Smooth muscle cell (in vitro differentiated cells): ENCODE data around the gene STIMATE. TPM values are rescaled to one million over a fixed set of nuclear protein-coding genes. Genes with fewer than 3 reads are reported as not detected.

ENCODE experiments used
- DNase-seq: peaks from one replicate; lab custom pipeline; 2025; ENCODE audit not compliant: unreplicated experiment; lab: John Stamatoyannopoulos, UW
- H2AFZ ChIP-seq: fragments of 200-600 bp; sonication (generic); 2 replicates; pipeline ENCODE4 v1.6.0; 2016; ENCODE audit warnings: antibody characterized with exemption, low read depth, mild to moderate bottlenecking
- H3F3A ChIP-seq: fragments of 200-600 bp; sonication (generic); 2 replicates; pipeline ENCODE4 v1.6.0; 2017; ENCODE audit warnings: antibody characterized with exemption, low read depth
- H3K27ac ChIP-seq: fragments of 200-600 bp; sonication (generic); 2 replicates; pipeline ENCODE4 v1.5.1; 2016; ENCODE audit warnings: low read depth, mild to moderate bottlenecking
- H3K27me3 ChIP-seq: fragments of 200-600 bp; sonication (generic); 2 replicates; pipeline ENCODE4 v1.6.1; 2016; ENCODE audit warnings: low read depth, mild to moderate bottlenecking
- H3K36me3 ChIP-seq: fragments of 200-600 bp; sonication (generic); 2 replicates; pipeline ENCODE4 v1.5.1; 2016; ENCODE audit warnings: low read depth
- H3K4me1 ChIP-seq: fragments of 200-600 bp; sonication (generic); 2 replicates; pipeline ENCODE4 v1.5.1; 2016; ENCODE audit warnings: low read depth
- H3K4me2 ChIP-seq: fragments of 200-600 bp; sonication (generic); 2 replicates; pipeline ENCODE4 v1.6.0; 2016; ENCODE audit warnings: mild to moderate bottlenecking
- H3K4me3 ChIP-seq: fragments of 200-600 bp; sonication (generic); 2 replicates; pipeline ENCODE4 v1.5.1; 2016; ENCODE audit warnings: mild to moderate bottlenecking
- H3K79me2 ChIP-seq: fragments of 200-600 bp; sonication (generic); 2 replicates; pipeline ENCODE4 v1.6.0; 2016; ENCODE audit warnings: low read depth, mild to moderate bottlenecking
- H3K9ac ChIP-seq: fragments of 200-600 bp; sonication (generic); 2 replicates; pipeline ENCODE4 v1.6.0; 2016; ENCODE audit warnings: low read depth
- H3K9me3 ChIP-seq: fragments of 200-600 bp; sonication (generic); replicated peaks from 2 replicates; pipeline ENCODE4 v1.5.1; 2016; ENCODE audit warnings: low read depth
- H4K20me1 ChIP-seq: fragments of 200-600 bp; sonication (generic); 2 replicates; pipeline ENCODE4 v1.6.0; 2016; ENCODE audit warnings: low read depth
- CTCF ChIP-seq: fragments of 200-600 bp; sonication (generic); IDR thresholded peaks from 2 replicates; pipeline ENCODE4 v1.5.1; 2017; ENCODE audit warnings: borderline replicate concordance, mild to moderate bottlenecking, antibody characterized with exemption; ENCODE audit not compliant: insufficient read depth, poor library complexity, severe bottlenecking
- WGBS: methylation state at CpG from one replicate; pipeline ENCODE4 v1.1.7; 2016; ENCODE audit warnings: low lambda C conversion rate; 5-methylcytosine and 5-hydroxymethylcytosine counted together
- polyA plus RNA-seq: library from polyadenylated mRNA; unstranded; fragments of >200 nt; fragmentation: Nextera tagmentation; extraction: Ambion mirVana; gene quantifications from 2 replicates; pipeline ENCODE4 v1.2.1, GENCODE V29; 2016
- total RNA-seq: library from RNA; depleted of rRNA; stranded (reverse); fragments of >200 nt; gene quantifications from 2 replicates; pipeline ENCODE4 v1.2.3, GENCODE V29; 2014

Gene STIMATE
- total and polyA plus RNA-seq, 2 experiments from 2014 or later = 12.8 to 18.1 TPM

- Histone ChIP-seq H3K79me2 (no peaks in the 10 kb centered on the region), H3K4me3 (no peak overlapping the region), H3K4me1 (no peaks in the 10 kb centered on the region), H3K9ac (no peak overlapping the region), H3F3A (no peaks in the 10 kb centered on the region), H3K9me3 (no peaks in the 10 kb centered on the region), H3K4me2 (no peak overlapping the region), H3K27me3 (peaks cover 5% of the 10 kb centered on the region), H4K20me1 (no peaks in the 10 kb centered on the region), H3K27ac (no peak overlapping the region), H2AFZ (no peak overlapping the region), H3K36me3 (no peaks in the 10 kb centered on the region)
- TF ChIP-seq CTCF = no peak
- WGBS = 77% methylated on average over 19 of the region's 19 CpGs
- no peak for DNase-seq
Observed at GRCh38 chr3:52805270-52806039, 91.9 kb downstream of the STIMATE start.

GRCh38 chr3:52801839-52802238 lies 95.5 kb downstream of the STIMATE start:
- WGBS = 86% methylated on average over 5 of the region's 5 CpGs
- H3K4me2 ChIP-seq = no peak overlapping the region

GRCh38 chr3:52800079-52800478 lies 97.3 kb downstream of the STIMATE start:
- H3K4me1 ChIP-seq = no peaks in the 10 kb centered on the region
- no peaks in the 10 kb centered on the region for H3K79me2 ChIP-seq
- DNase-seq = no peak
- no peaks in the 10 kb centered on the region for H4K20me1 ChIP-seq
- TF ChIP-seq CTCF = no peak
- no peaks in the 10 kb centered on the region for H3K27me3 ChIP-seq
- H3K4me3 ChIP-seq = no peak overlapping the region
- no peak overlapping the region for H2AFZ ChIP-seq
- no peak overlapping the region for H3K9ac ChIP-seq
- no peak overlapping the region for H3K4me2 ChIP-seq
- no peaks in the 10 kb centered on the region for H3F3A ChIP-seq
- WGBS = 88% methylated on average over 7 of the region's 7 CpGs
- no peaks in the 10 kb centered on the region for H3K36me3 ChIP-seq
- no peaks in the 10 kb centered on the region for H3K9me3 ChIP-seq
- no peak overlapping the region for H3K27ac ChIP-seq

More at GRCh38 chr3:52801839-52802238, 95.5 kb downstream of the STIMATE start:
- Histone ChIP-seq H3K27ac (no peak overlapping the region), H2AFZ (no peak overlapping the region), H3K9ac (no peak overlapping the region), H3K27me3 (no peaks in the 10 kb centered on the region), H3F3A (no peaks in the 10 kb centered on the region), H3K9me3 (no peaks in the 10 kb centered on the region), H3K36me3 (no peaks in the 10 kb centered on the region), H4K20me1 (no peaks in the 10 kb centered on the region), H3K4me1 (no peaks in the 10 kb centered on the region), H3K79me2 (no peaks in the 10 kb centered on the region), H3K4me3 (no peak overlapping the region)
- no peak for TF ChIP-seq CTCF
- DNase-seq = no peak
